Measurements from ENCODE around the gene TAF4B. TPM values are rescaled to one million over a fixed set of nuclear protein-coding genes. Genes with fewer than 3 reads are reported as not detected.

Gene TAF4B
- total RNA-seq, 1 donor = 5.1 TPM

- H2AFZ ChIP-seq (ENCODE audit: low read length) = no peak overlapping the region
- H3K36me3 ChIP-seq (ENCODE audit: insufficient read depth, low read length) = no peaks in the 10 kb centered on the region
- no peaks in the 10 kb centered on the region for H3K79me2 ChIP-seq (ENCODE audit: insufficient read depth, low read length)
- no peak for TF ChIP-seq CTCF (IDR thresholded peaks at IDR 0.05; ENCODE audit: extremely low read depth, low read depth, low read length)
- no peak for DNase-seq (ENCODE audit: insufficient read length, low spot score, missing footprints)
- H3K9me3 ChIP-seq (ENCODE audit: low read depth, low read length) = no peaks in the 10 kb centered on the region
- no peak overlapping the region for H3K4me3 ChIP-seq (ENCODE audit: insufficient read depth, low read length)
- no peak overlapping the region for H3K4me2 ChIP-seq (ENCODE audit: insufficient read depth, low read length)
- no peaks in the 10 kb centered on the region for H3K27me3 ChIP-seq (ENCODE audit: insufficient read depth, low read length)
- H3K4me1 ChIP-seq (ENCODE audit: insufficient read depth, low read length) = no peaks in the 10 kb centered on the region
- H3K27ac ChIP-seq (ENCODE audit: low read depth, low read length) = no peak overlapping the region
- no peaks in the 10 kb centered on the region for H4K20me1 ChIP-seq (ENCODE audit: insufficient read depth, low read length)
Observed at GRCh38 chr18:26268454-26268853, 42.2 kb downstream of the TAF4B start.

GRCh38 chr18:26271917-26272549 is 45.8 kb downstream of the TAF4B start:
- Histone ChIP-seq H3K4me1 (ENCODE audit: insufficient read depth, low read length) (no peaks in the 10 kb centered on the region), H3K36me3 (ENCODE audit: insufficient read depth, low read length) (no peaks in the 10 kb centered on the region), H3K4me3 (ENCODE audit: insufficient read depth, low read length) (no peak overlapping the region), H3K9me3 (ENCODE audit: low read depth, low read length) (no peaks in the 10 kb centered on the region), H4K20me1 (ENCODE audit: insufficient read depth, low read length) (no peaks in the 10 kb centered on the region), H2AFZ (ENCODE audit: low read length) (no peak overlapping the region), H3K27ac (ENCODE audit: low read depth, low read length) (no peak overlapping the region), H3K79me2 (ENCODE audit: insufficient read depth, low read length) (no peaks in the 10 kb centered on the region), H3K27me3 (ENCODE audit: insufficient read depth, low read length) (no peaks in the 10 kb centered on the region), H3K4me2 (ENCODE audit: insufficient read depth, low read length) (no peak overlapping the region)
- no peak for TF ChIP-seq CTCF (IDR thresholded peaks at IDR 0.05; ENCODE audit: extremely low read depth, low read depth, low read length)
- no peak for DNase-seq (ENCODE audit: insufficient read length, low spot score, missing footprints)

- Histone ChIP-seq H3K36me3 (ENCODE audit: insufficient read depth, low read length) (no peaks in the 10 kb centered on the region), H2AFZ (ENCODE audit: low read length) (no peak overlapping the region), H3K4me3 (ENCODE audit: insufficient read depth, low read length) (no peak overlapping the region), H3K27me3 (ENCODE audit: insufficient read depth, low read length) (no peaks in the 10 kb centered on the region), H3K4me2 (ENCODE audit: insufficient read depth, low read length) (no peak overlapping the region), H3K4me1 (ENCODE audit: insufficient read depth, low read length) (no peaks in the 10 kb centered on the region), H4K20me1 (ENCODE audit: insufficient read depth, low read length) (no peaks in the 10 kb centered on the region), H3K27ac (ENCODE audit: low read depth, low read length) (no peak overlapping the region), H3K79me2 (ENCODE audit: insufficient read depth, low read length) (no peaks in the 10 kb centered on the region), H3K9me3 (ENCODE audit: low read depth, low read length) (no peaks in the 10 kb centered on the region)
- TF ChIP-seq CTCF (IDR thresholded peaks at IDR 0.05; ENCODE audit: extremely low read depth, low read depth, low read length) = no peak
- no peak for DNase-seq (ENCODE audit: insufficient read length, low spot score, missing footprints)
Observed at GRCh38 chr18:26277374-26277773, 51.1 kb downstream of the TAF4B start.

GRCh38 chr18:26279428-26279827 is 53.2 kb downstream of the TAF4B start:
- H3K79me2 ChIP-seq (ENCODE audit: insufficient read depth, low read length) = no peaks in the 10 kb centered on the region
- no peak overlapping the region for H3K27ac ChIP-seq (ENCODE audit: low read depth, low read length)
- no peak for DNase-seq (ENCODE audit: insufficient read length, low spot score, missing footprints)
- H3K36me3 ChIP-seq (ENCODE audit: insufficient read depth, low read length) = no peaks in the 10 kb centered on the region
- H3K4me1 ChIP-seq (ENCODE audit: insufficient read depth, low read length) = no peaks in the 10 kb centered on the region
- no peak overlapping the region for H3K4me2 ChIP-seq (ENCODE audit: insufficient read depth, low read length)
- no peaks in the 10 kb centered on the region for H3K9me3 ChIP-seq (ENCODE audit: low read depth, low read length)
- H2AFZ ChIP-seq (ENCODE audit: low read length) = no peak overlapping the region
- H4K20me1 ChIP-seq (ENCODE audit: insufficient read depth, low read length) = no peaks in the 10 kb centered on the region
- no peak overlapping the region for H3K4me3 ChIP-seq (ENCODE audit: insufficient read depth, low read length)
- H3K27me3 ChIP-seq (ENCODE audit: insufficient read depth, low read length) = no peaks in the 10 kb centered on the region
- no peak for TF ChIP-seq CTCF (IDR thresholded peaks at IDR 0.05; ENCODE audit: extremely low read depth, low read depth, low read length)

Measured in osteoblast (primary cell).